ENCODE results near the gene TRPM7. TPM values are rescaled to one million over a fixed set of nuclear protein-coding genes. Genes with fewer than 3 reads are reported as not detected.
A peak's percentile ranks its signal among the peaks of the same experiment; 100 is the strongest.

Gene TRPM7
- total and polyA plus RNA-seq, 2 of the 13 experiments (the other 11 are each of a cell fraction or from before 2014, with no cell fraction given), result 11.0 to 36.0 TPM

DNA sequence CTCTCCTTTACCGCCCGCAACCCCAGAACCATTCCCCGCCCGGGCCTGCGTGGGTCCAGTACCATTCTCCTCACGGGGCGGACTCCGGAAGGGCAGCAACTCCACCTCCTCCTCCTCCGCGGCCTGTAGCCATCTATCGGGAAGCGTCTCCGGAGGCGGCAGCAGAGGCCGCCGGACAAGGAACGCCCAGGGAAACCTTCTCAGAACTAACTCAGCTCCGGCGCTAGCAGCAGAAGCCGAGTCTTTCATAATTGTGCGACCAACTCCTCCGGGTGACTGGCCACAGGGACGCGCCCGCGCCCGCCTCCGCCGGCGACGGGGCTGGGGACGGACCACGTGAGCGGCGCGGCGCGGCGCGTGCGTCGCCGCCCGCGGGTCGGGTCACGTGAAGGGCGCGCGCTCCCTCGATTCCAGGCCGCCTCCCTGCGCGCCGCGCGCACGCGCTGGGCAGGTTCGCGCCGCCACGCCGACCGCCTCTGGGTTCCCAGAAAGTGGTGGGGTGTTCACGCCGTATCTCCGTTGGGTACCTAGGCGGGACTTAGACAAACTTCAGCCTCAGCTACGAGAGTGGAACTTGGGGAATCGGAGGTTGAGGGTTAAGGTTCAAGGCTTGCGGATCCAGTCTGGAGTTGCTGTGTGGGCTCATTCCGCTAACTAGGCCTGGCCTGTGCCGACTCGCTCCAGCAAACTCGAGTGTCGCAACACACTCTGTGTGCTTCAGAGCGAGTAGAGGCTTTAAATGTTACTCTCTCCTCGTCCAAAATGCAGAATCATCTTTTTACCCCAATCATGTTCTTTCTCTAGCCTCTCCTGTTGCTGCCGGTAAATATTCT lies at the start of gene TRPM7 (continued):
- TF ChIP-seq, protein P1, sequence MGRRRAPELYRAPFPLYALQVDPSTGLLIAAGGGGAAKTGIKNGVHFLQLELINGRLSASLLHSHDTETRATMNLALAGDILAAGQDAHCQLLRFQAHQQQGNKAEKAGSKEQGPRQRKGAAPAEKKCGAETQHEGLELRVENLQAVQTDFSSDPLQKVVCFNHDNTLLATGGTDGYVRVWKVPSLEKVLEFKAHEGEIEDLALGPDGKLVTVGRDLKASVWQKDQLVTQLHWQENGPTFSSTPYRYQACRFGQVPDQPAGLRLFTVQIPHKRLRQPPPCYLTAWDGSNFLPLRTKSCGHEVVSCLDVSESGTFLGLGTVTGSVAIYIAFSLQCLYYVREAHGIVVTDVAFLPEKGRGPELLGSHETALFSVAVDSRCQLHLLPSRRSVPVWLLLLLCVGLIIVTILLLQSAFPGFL (CRISPR knock-in tag; IDR thresholded peaks at IDR 0.05), result no peak
- TF ChIP-seq YY1 (IDR thresholded peaks at IDR 0.05; ENCODE audit: insufficient read depth, insufficient replicate concordance, low read depth, low read length) (peak; percentile 41), MLXIP (CRISPR knock-in tag; IDR thresholded peaks at IDR 0.05; ENCODE audit: borderline replicate concordance) (no peak), ELF4 (CRISPR knock-in tag; IDR thresholded peaks at IDR 0.05; ENCODE audit: borderline replicate concordance) (no peak), ETS1 (CRISPR knock-in tag; IDR thresholded peaks at IDR 0.05) (no peak), ZNF7 (CRISPR knock-in tag; IDR thresholded peaks at IDR 0.05) (0 out of 2 replicates have a peak, but pooled peaks have one; percentile 28), CHD2 (IDR thresholded peaks at IDR 0.05; ENCODE audit: low read depth, low read length) (no peak), ZNF772 (CRISPR knock-in tag; IDR thresholded peaks at IDR 0.05) (no peak), NFE2L2 (IDR thresholded peaks at IDR 0.05; ENCODE audit: low read length) (no peak), MED1 (CRISPR knock-in tag; IDR thresholded peaks at IDR 0.05) (peak; percentile 57), ZFP62 (CRISPR knock-in tag; IDR thresholded peaks at IDR 0.05) (no peak), ZNF251 (CRISPR knock-in tag; IDR thresholded peaks at IDR 0.05) (no peak), ARID2 (CRISPR knock-in tag; IDR thresholded peaks at IDR 0.05; ENCODE audit: borderline replicate concordance) (no peak), TP53 (CRISPR knock-in tag; conservative IDR thresholded peaks at IDR 0.05) (0 out of 2 replicates have a peak, but pooled peaks have one; percentile 57), NBN (conservative IDR thresholded peaks at IDR 0.05) (no peak), NCOR1 (IDR thresholded peaks at IDR 0.05; ENCODE audit: borderline replicate concordance, low read length) (0 out of 2 replicates have a peak, but pooled peaks have one; percentile 21), ZNF749 (CRISPR knock-in tag; IDR thresholded peaks at IDR 0.05; ENCODE audit: borderline replicate concordance) (no peak), ZNF607 (CRISPR knock-in tag; IDR thresholded peaks at IDR 0.05; ENCODE audit: borderline replicate concordance) (no peak; the same call in 1 of the 2 replicates), NAIF1 (CRISPR knock-in tag; IDR thresholded peaks at IDR 0.05; ENCODE audit: borderline replicate concordance) (0 out of 2 replicates have a peak, but pooled peaks have one; percentile 25), ZBTB7B (CRISPR knock-in tag; IDR thresholded peaks at IDR 0.05) (no peak), ZNF878 (CRISPR knock-in tag; IDR thresholded peaks at IDR 0.05) (no peak), ZFP36 (IDR thresholded peaks at IDR 0.05; ENCODE audit: borderline replicate concordance, low read depth, low read length, partially characterized antibody) (no peak), MBD4 (IDR thresholded peaks at IDR 0.05; ENCODE audit: borderline replicate concordance, low read length) (no peak)
- TF ChIP-seq, protein P2, sequence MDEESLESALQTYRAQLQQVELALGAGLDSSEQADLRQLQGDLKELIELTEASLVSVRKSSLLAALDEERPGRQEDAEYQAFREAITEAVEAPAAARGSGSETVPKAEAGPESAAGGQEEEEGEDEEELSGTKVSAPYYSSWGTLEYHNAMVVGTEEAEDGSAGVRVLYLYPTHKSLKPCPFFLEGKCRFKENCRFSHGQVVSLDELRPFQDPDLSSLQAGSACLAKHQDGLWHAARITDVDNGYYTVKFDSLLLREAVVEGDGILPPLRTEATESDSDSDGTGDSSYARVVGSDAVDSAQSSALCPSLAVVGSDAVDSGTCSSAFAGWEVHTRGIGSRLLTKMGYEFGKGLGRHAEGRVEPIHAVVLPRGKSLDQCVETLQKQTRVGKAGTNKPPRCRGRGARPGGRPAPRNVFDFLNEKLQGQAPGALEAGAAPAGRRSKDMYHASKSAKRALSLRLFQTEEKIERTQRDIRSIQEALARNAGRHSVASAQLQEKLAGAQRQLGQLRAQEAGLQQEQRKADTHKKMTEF (CRISPR knock-in tag; IDR thresholded peaks at IDR 0.05), result peak; percentile 63
